Retinal pigment epithelial cell (primary cell): Measurements from ENCODE around the gene GADD45B.

Experiments used
- DNase-seq: peaks from one replicate; pipeline ENCODE4 v3.0.0-alpha.2; 2010; ENCODE audit warnings: low read depth
- H3K4me3 ChIP-seq: 2 replicates; pipeline ENCODE4 v1.5.1; 2011; ENCODE audit warnings: mild to moderate bottlenecking, low read length, control low read depth, moderate library complexity
- CTCF ChIP-seq: conservative IDR thresholded peaks from 2 replicates; pipeline ENCODE4 v1.5.1; 2011; ENCODE audit warnings: low read depth, low read length, control low read depth, inconsistent platforms

Gene GADD45B

GRCh38 chr19:2478756-2479555 is 3.0 kb downstream of the GADD45B start:
- TF ChIP-seq CTCF = no peak
- peak overlapping the region; percentile 100 for H3K4me3 ChIP-seq
- DNase-seq = no peak

- TF ChIP-seq CTCF = peak; percentile 5
- no peak for DNase-seq
- no peak overlapping the region for H3K4me3 ChIP-seq
These were observed 3.7 kb downstream of the GADD45B start for GRCh38 chr19:2479556-2480194.

- no peak overlapping the region for H3K4me3 ChIP-seq
- no peak for TF ChIP-seq CTCF
- DNase-seq = no peak
These were observed 5.5 kb downstream of the GADD45B start for GRCh38 chr19:2481466-2481865.

- H3K4me3 ChIP-seq = no peak overlapping the region
- DNase-seq = no peak
- no peak for TF ChIP-seq CTCF
These were observed 6.6 kb downstream of the GADD45B start for GRCh38 chr19:2482354-2483038.

GRCh38 chr19:2483084-2483483 is 7.2 kb downstream of the GADD45B start:
- no peak for DNase-seq
- H3K4me3 ChIP-seq = no peak overlapping the region
- TF ChIP-seq CTCF = no peak

GRCh38 chr19:2483484-2484151 is 7.7 kb downstream of the GADD45B start:
- no peak for TF ChIP-seq CTCF
- no peak overlapping the region for H3K4me3 ChIP-seq
- no peak for DNase-seq
